Activated CD4-positive, alpha-beta T cell treated with anti-CD3 and anti-CD28 coated beads for 48 hours (primary cell): ENCODE measurements around the gene CATSPERZ.
"Not testable (repeated sequence)": the region's sequence is repeated elsewhere in the genome, so short reads cannot be mapped to it uniquely, and the experiment has no call there.

Source experiments
- DNase-seq: peaks from one replicate; pipeline ENCODE4 v3.0.0-alpha.2; 2020

CATSPERZ gene

DNA sequence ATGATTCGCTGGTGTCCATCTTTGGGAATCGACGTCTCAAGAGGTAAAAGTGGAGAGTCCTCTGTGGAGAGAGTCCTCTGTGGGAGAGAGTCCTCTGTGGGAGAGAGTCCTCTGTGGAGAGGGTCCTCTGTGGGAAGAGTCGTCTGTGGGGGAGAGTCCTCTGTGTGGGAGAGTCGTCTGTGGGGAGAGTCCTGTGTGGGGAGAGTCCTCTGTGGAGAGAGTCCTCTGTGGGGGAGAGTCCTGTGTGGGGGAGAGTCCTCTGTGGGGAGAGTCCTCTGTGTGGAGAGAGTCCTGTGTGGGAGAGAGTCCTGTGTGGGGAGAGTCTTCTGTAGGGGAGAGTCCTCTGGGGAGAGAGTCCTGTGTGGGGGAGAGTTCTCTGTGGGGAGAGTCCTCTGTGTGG, 20.9 kb downstream of the CATSPERZ start:
- DNase-seq, result no peak

GRCh38 chr11:64321533-64321932, 21.4 kb downstream of the CATSPERZ start:
- DNase-seq, result no peak

DNA sequence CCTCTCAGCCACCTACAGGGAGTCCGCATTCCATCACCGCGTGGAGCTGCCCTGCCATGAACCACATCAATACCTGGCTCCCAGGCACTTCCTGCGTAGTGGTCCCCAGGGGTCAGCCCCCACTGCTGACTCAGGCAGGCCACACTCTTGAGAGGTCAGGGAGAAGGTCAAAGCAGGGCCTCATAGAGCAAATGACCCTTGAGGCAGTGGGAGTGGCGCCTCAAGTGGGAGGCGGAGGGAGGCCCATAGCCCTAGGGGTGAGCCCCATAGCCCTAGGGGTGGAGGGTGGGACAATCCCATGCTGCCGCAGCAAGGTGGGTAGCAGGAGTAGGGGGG, 22.7 kb downstream of the CATSPERZ start:
- DNase-seq, result no peak

DNA sequence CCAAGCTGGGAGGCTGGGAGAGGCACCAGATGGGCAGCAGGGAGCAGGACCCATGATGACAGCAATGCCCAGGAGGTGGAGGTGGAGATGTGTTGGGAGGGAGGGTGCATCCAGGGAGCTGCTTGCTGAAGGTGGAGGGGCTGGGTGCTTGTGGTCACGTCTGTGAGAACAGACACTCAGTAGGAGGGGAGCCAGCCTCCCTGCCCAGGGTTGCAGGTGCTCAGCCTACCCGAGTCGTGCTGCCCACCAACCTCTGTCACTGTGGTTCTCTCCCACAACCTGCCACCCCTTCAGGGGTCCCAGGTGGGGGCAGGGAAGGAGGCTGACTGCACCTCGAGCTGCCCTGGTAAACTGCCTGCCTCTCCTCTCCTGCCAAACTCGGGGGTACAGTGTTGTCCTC, 23.2 kb downstream of the CATSPERZ start:
- DNase-seq, result no peak

GRCh38 chr11:64323984-64324383, 23.8 kb downstream of the CATSPERZ start:
- not testable (repeated sequence) for DNase-seq

GRCh38 chr11:64324692-64325469, 24.7 kb downstream of the CATSPERZ start:
- no peak for DNase-seq

DNA sequence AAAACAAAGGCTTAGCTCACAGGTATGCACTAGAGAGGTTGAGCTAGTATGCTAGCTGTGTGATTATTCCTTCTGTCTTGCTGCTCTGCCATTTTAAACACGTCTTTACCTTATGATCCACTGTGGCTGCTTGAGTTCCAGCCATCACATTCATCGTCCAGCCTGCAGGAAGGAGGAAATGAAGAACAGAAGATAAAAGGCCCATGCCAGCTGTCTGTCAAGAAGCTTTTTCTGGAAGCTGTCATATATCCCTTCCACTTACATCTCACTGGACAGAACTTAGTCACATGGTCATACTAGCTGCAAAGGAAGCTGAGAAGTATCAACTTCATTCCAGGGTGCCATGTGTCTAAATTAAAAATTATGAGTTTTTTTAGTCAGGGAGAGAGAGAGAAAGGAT, 27.2 kb downstream of the CATSPERZ start:
- no peak for DNase-seq

DNA sequence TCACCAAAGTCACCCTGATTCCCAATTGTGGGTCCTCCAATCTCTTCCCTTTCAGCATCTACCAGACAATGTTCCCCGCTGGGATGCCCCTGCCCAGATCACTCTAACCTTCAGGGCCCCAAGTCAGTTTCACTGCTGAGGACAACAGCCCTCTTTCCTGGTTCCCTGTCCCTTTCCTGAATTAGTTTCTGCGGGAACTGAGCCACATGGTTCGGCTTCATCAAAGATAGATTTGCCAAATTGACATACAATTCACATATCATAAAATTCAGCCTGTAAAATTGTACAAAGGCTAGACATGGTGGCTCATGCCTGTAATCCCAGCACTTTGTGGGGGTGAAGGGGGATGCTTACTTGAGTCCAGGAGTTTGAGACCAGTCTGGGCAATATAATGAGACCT, 27.8 kb downstream of the CATSPERZ start:
- DNase-seq, result no peak

DNA sequence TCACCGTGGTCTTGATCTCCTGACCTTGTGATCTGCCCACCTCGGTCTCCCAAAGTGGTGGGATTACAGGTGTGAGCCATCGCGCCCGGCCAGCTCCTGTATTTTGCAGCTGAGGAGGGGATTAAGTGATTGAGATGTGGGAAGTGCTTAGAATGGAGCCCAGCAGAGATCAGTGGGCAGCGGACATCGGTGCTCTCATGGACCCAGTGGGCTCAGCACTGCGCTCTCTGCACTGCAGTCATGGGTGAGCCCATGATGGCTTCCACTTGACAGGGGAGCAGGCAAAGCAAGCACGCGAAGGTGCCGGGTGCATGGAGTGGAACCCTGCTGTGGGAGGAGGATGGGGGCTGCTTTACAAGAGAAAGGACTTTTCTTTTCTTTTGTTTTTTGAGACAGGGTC, 30.7 kb downstream of the CATSPERZ start:
- DNase-seq, result no peak

- peak; percentile 89 for DNase-seq
Observed at GRCh38 chr11:64331569-64332371, 31.6 kb downstream of the CATSPERZ start.

GRCh38 chr11:64333556-64333955, 33.4 kb downstream of the CATSPERZ start:
- DNase-seq, result no peak

DNA sequence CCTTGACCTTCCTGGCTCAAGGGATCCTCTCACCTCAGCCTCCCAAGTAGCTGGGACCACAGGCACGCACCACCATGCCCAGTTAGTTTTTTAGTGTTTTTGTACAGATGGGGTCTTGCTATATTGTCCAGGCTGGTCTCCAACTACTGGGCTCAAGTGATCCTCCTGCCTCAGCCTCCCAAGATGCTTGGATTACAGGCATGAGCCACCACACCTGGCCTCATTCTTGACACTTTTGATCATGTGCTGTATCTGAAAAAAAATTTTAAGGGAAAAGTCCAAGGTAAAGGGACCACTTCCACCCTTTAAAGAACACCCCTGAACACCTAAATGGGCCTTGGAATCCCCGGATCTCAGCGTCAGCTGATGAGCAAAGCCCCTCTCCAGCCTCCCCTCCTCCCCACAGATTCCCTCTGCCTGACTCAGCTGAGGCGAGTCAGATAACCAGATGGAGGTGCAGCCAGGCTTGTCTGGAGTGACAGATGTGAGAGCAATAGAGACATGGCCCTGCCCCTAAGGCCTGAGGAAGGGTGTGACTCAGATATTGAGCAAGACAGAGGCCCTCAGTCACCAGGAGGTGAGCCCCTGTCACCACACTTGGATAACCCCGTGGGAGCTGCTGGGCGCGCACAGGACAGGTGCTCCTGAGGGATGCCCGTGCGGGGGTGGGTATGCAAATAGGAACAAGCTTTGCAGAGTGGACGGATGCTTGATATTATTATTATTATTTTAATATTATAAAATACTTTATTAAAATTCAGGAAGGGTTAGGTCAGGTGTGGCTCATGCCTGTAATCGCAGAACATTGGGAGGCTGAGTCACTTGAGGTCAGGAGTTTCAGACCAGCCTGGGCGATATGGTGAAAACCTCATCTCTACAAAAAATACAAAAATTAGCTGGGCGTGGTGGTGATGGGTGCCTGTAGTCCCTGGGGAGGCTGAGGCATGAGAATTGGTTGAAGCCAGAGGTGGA, 34.9 kb downstream of the CATSPERZ start:
- peak; percentile 77 for DNase-seq

GRCh38 chr11:64337538-64338249, 37.5 kb downstream of the CATSPERZ start:
- DNase-seq, result no peak

- DNase-seq, result no peak
Observed at GRCh38 chr11:64338716-64339115, 38.6 kb downstream of the CATSPERZ start.

GRCh38 chr11:64339286-64339685, 39.1 kb downstream of the CATSPERZ start:
- DNase-seq, result no peak

GRCh38 chr11:64339754-64340408, 39.7 kb downstream of the CATSPERZ start, which contains the start of gene CCDC88B:
CCDC88B (plus strand) TSS chr11:64340204; CDS start chr11:64340267, 63 bp downstream.
- peak; percentile 88 for DNase-seq

GRCh38 chr11:64340671-64341335, 40.6 kb downstream of the CATSPERZ start:
- peak; percentile 90 for DNase-seq

DNA sequence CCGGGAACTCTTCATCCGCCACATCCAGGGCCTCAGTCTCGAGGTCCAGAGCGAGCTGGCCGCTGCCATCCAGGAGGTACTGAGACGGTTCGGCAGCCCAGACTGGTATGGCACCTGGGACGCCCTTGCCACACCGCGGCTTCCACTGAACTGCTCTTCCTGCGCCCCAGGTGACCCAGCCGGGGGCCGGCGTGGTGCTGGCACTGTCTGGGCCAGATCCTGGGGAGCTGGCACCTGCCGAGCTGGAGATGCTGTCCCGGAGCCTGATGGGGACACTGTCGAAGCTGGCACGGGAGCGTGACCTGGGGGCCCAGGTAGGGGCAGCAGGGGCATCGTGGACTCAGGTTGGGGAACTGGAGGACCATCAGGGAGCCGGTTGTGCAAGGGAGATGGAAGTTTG, 41.3 kb downstream of the CATSPERZ start:
- no peak for DNase-seq

DNA sequence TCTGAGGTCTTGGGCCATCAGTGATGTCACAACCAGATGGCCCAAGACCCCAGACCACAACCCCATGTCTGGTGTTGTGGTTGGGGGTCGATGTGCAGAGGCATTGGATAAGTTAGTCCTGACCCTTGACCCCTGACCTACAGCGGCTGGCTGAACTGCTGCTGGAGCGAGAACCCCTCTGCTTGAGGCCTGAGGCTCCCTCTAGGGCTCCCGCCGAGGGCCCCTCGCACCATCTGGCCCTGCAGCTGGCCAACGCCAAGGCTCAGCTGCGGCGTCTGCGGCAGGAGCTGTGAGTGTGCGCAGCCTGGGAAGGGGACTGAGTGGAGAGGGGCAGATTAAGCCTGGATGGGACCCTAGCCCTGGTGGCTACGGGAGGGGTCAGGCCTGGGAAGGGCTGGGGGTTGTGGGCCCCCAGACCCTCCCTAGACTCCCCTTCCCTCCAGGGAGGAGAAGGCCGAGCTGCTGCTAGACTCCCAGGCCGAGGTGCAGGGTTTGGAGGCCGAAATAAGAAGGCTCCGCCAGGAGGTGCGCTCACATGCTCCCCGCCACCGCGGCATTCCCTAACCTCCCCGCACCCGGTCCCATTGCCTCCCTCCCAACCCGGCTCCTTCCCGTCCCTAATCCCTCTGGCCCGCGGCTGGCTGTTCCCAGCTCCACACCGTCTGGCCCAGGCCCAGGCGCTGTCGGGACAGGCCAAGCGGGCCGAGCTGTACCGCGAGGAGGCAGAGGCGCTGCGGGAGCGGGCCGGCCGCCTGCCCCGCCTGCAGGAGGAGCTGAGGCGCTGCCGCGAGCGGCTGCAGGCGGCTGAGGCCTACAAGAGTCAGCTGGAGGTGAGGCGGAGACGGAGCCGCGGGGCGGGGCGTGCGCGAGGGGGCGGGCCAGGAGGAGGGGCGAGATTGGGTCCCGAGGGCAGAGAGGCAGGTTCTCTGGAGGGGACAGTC, 42.0 kb downstream of the CATSPERZ start:
- peak; percentile 96 for DNase-seq
